HEK293 (cell line): ENCODE results near the gene SLC28A3.
"Not testable (repeated sequence)": the region's sequence is repeated elsewhere in the genome, so short reads cannot be mapped to it uniquely, and the experiment has no call there.

ENCODE experiments used
- CTCF ChIA-PET: fragments of 350-600 bp; formaldehyde crosslinking; extraction: SDS; loops from one replicate; lab custom pipeline; 2021; ENCODE audit warnings: antibody characterized with exemption; lab: Yijun Ruan, JAX
- POLR2A ChIA-PET: fragments of 300-600 bp; formaldehyde crosslinking; extraction: SDS; loops from one replicate; lab custom pipeline; 2020; ENCODE audit warnings: antibody characterized with exemption, inconsistent platforms; lab: Yijun Ruan, JAX
- H3K27ac ChIP-seq: fragments of 200-500 bp; sonication (Bioruptor generic); 2 replicates; pipeline ENCODE4 v1.5.1; 2014; ENCODE audit warnings: low read depth, low read length, control low read depth, inconsistent platforms; ENCODE audit errors: extremely low read depth
- H3K36me3 ChIP-seq, 2 experiments: fragments of 200-500 bp in 1 of 2; sonication (Bioruptor generic) in 1 of 2; 1 replicate in 1 of 2; 2 replicates in 1 of 2; pipeline ENCODE4 v1.5.1; 2014 to 2017; ENCODE audit warnings: inconsistent platforms in 2 of 2, low read length in 2 of 2; ENCODE audit not compliant: control insufficient read depth in 2 of 2, insufficient read depth in 1 of 2
- H3K4me1 ChIP-seq: fragments of 200-500 bp; sonication (Bioruptor generic); 2 replicates; pipeline ENCODE4 v1.5.1; 2014; ENCODE audit warnings: mild to moderate bottlenecking, low read length, inconsistent platforms; ENCODE audit not compliant: control insufficient read depth, insufficient read depth
- H3K4me3 ChIP-seq: 2 replicates; pipeline ENCODE4 v1.5.1; 2011; ENCODE audit warnings: low read depth, mild to moderate bottlenecking, control low read depth, low read length, moderate library complexity
- H3K9me3 ChIP-seq: fragments of 200-500 bp; sonication (Bioruptor generic); 2 replicates; pipeline ENCODE4 v1.5.1; 2014; ENCODE audit warnings: low read depth, low read length, inconsistent platforms; ENCODE audit not compliant: control insufficient read depth, insufficient read depth
- AEBP2 ChIP-seq: fragments of 450-650 bp; formaldehyde crosslinking; IDR thresholded peaks from 2 replicates; pipeline ENCODE4 v1.5.1; 2016; ENCODE audit warnings: missing biosample characterization, missing genetic modification characterization, borderline replicate concordance
- KLF1 ChIP-seq: fragments of 450-650 bp; formaldehyde crosslinking; IDR thresholded peaks from 2 replicates; pipeline ENCODE4 v1.5.1; 2016; ENCODE audit warnings: missing biosample characterization, missing genetic modification characterization
- KLF10 ChIP-seq: fragments of 450-650 bp; IDR thresholded peaks from 2 replicates; pipeline ENCODE4 v1.5.1; 2018; ENCODE audit warnings: missing biosample characterization, mild to moderate bottlenecking, missing genetic modification characterization
- SCRT2 ChIP-seq: fragments of 450-650 bp; formaldehyde crosslinking; IDR thresholded peaks from 2 replicates; pipeline ENCODE4 v1.5.1; 2016; ENCODE audit warnings: missing biosample characterization, missing genetic modification characterization
- ZFP69B ChIP-seq: fragments of 450-650 bp; formaldehyde crosslinking; IDR thresholded peaks from 2 replicates; pipeline ENCODE4 v1.5.1; 2016; ENCODE audit warnings: missing biosample characterization, missing genetic modification characterization
- ZNF114 ChIP-seq: fragments of 450-650 bp; formaldehyde crosslinking; IDR thresholded peaks from 2 replicates; pipeline ENCODE4 v1.5.0; 2017; ENCODE audit warnings: missing biosample characterization, missing genetic modification characterization
- ZNF157 ChIP-seq: fragments of 450-650 bp; formaldehyde crosslinking; IDR thresholded peaks from 2 replicates; pipeline ENCODE4 v1.5.1; 2016; ENCODE audit warnings: missing biosample characterization, missing genetic modification characterization
- ZNF18 ChIP-seq: fragments of 450-650 bp; formaldehyde crosslinking; IDR thresholded peaks from 2 replicates; pipeline ENCODE4 v1.5.1; 2016; ENCODE audit warnings: missing biosample characterization, missing genetic modification characterization
- ZNF2 ChIP-seq: fragments of 450-650 bp; formaldehyde crosslinking; IDR thresholded peaks from 2 replicates; pipeline ENCODE4 v1.5.1; 2016; ENCODE audit warnings: missing biosample characterization, missing genetic modification characterization
- ZNF266 ChIP-seq: fragments of 450-650 bp; formaldehyde crosslinking; IDR thresholded peaks from 2 replicates; pipeline ENCODE4 v1.5.1; 2016; ENCODE audit warnings: missing biosample characterization, missing genetic modification characterization, low read depth
- ZNF354C ChIP-seq: fragments of 450-650 bp; formaldehyde crosslinking; IDR thresholded peaks from 2 replicates; pipeline ENCODE4 v1.5.1; 2016; ENCODE audit warnings: missing biosample characterization, missing genetic modification characterization, low read depth, borderline replicate concordance
- ZNF48 ChIP-seq: fragments of 450-650 bp; formaldehyde crosslinking; IDR thresholded peaks from 2 replicates; pipeline ENCODE4 v1.5.1; 2016; ENCODE audit warnings: missing biosample characterization, missing genetic modification characterization
- ZNF521 ChIP-seq: fragments of 450-650 bp; formaldehyde crosslinking; IDR thresholded peaks from 2 replicates; pipeline ENCODE4 v1.5.1; 2017; ENCODE audit warnings: missing biosample characterization, mild to moderate bottlenecking, missing genetic modification characterization
- ZNF561 ChIP-seq: fragments of 450-650 bp; IDR thresholded peaks from 2 replicates; pipeline ENCODE4 v1.5.1; 2018; ENCODE audit warnings: missing biosample characterization, missing genetic modification characterization, borderline replicate concordance
- ZNF654 ChIP-seq: fragments of 450-650 bp; formaldehyde crosslinking; IDR thresholded peaks from 2 replicates; pipeline ENCODE4 v1.5.1; 2016; ENCODE audit warnings: low read depth, missing biosample characterization, missing genetic modification characterization
- ZNF747 ChIP-seq: fragments of 450-650 bp; formaldehyde crosslinking; IDR thresholded peaks from 2 replicates; pipeline ENCODE4 v1.5.1; 2016; ENCODE audit warnings: missing biosample characterization, missing genetic modification characterization
- ZNF830 ChIP-seq: fragments of 450-650 bp; IDR thresholded peaks from 2 replicates; pipeline ENCODE4 v1.5.0; 2018; ENCODE audit warnings: missing biosample characterization, missing genetic modification characterization, low read depth, mild to moderate bottlenecking, moderate library complexity
- TF ChIP-seq, protein P1 (sequence below): fragments of 450-650 bp; formaldehyde crosslinking; IDR thresholded peaks from 2 replicates; pipeline ENCODE4 v1.5.1; 2017; ENCODE audit warnings: missing biosample characterization, missing genetic modification characterization

Gene SLC28A3, protein sequence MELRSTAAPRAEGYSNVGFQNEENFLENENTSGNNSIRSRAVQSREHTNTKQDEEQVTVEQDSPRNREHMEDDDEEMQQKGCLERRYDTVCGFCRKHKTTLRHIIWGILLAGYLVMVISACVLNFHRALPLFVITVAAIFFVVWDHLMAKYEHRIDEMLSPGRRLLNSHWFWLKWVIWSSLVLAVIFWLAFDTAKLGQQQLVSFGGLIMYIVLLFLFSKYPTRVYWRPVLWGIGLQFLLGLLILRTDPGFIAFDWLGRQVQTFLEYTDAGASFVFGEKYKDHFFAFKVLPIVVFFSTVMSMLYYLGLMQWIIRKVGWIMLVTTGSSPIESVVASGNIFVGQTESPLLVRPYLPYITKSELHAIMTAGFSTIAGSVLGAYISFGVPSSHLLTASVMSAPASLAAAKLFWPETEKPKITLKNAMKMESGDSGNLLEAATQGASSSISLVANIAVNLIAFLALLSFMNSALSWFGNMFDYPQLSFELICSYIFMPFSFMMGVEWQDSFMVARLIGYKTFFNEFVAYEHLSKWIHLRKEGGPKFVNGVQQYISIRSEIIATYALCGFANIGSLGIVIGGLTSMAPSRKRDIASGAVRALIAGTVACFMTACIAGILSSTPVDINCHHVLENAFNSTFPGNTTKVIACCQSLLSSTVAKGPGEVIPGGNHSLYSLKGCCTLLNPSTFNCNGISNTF

GRCh38 chr9:84340535-84340934 lies at the start of gene SLC28A3:
TSS of gene SLC28A3 (minus strand) at chr9:84340758. CDS start at chr9:84340633, 125 bp downstream.
- ChIA-PET CTCF (no interaction called here), POLR2A (interaction anchor here (0.7 kb wide), 1 partner anchor 551 kb away, joined by 3 read pairs; no protein-coding TSS in a partner anchor)
- no peaks in the 10 kb centered on the region for H3K9me3 ChIP-seq
- H3K4me1 ChIP-seq, result no peaks in the 10 kb centered on the region
- H3K4me3 ChIP-seq, result no peak within 1 kb of the TSS
- H3K27ac ChIP-seq, result no peak within 1 kb of the TSS
- no peaks in the 10 kb centered on the region for H3K36me3 ChIP-seq
- TF ChIP-seq KLF1 (tag by site-specific recombination), result peak; percentile 79
- TF ChIP-seq ZNF747 (tag by site-specific recombination), result no peak
- TF ChIP-seq, all 188 proteins: peak for 1

DNA sequence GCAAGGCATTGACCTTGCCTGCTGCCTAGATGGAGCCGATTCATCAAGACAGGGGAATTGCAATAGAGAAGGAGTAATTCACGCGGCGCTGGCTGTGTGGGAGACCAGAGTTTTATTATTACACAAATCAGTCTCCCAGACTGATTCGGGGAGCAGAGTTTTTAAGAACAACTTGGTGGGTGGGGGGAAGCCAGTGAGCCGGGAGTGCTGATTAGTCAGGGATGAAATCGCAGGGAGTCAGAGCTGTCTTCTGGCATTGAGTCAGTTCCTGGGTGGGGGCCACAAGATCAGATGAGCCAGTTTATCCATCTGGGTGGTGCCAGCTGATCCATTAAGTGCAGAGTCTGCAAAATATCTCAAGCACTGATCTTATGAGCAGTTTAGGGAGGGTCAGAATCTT lies 49.7 kb upstream of the SLC28A3 start:
- H3K36me3 ChIP-seq, CTCF ChIA-PET, H3K4me1 ChIP-seq, POLR2A ChIA-PET, H3K9me3 ChIP-seq, H3K27ac ChIP-seq, H3K4me3 ChIP-seq: not testable (repeated sequence)

DNA sequence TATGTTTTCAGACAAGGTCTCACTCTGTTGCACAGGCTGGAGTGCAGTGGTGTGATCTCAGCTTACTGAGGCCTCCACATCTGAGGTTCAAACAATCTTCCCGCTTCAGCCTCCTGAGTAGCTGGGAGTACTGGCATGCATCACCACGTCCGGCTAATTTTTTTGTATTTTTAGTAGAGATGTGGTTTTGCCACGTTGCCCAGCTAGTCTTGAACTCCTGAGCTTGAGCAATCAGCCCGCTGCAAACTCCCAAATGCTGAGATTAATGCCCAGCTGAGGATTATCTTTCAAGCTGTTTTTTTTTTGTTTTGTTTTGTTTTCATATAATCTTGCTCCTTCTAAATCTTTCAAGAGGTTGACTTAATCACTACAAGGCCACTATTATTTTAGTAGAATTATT lies 47.3 kb upstream of the SLC28A3 start:
- Histone ChIP-seq H3K27ac (no peak overlapping the region), H3K4me3 (no peak overlapping the region), H3K9me3 (no peaks in the 10 kb centered on the region), H3K4me1 (no peaks in the 10 kb centered on the region), H3K36me3 (no peaks in the 10 kb centered on the region)
- ChIA-PET POLR2A (no interaction called here), CTCF (interaction anchor here (1.0 to 3.0 kb wide), 2 partner anchors 9 to 11 kb away, joined by 3 to 13 read pairs; no protein-coding TSS in a partner anchor)
- TF ChIP-seq ZNF521 (tag by site-specific recombination), result no peak
- TF ChIP-seq ZNF354C, result no peak
- no peak for TF ChIP-seq KLF1 (tag by site-specific recombination)
- no peak for TF ChIP-seq SCRT2
- TF ChIP-seq ZNF830 (tag by site-specific recombination), result no peak
- TF ChIP-seq AEBP2, result no peak

DNA sequence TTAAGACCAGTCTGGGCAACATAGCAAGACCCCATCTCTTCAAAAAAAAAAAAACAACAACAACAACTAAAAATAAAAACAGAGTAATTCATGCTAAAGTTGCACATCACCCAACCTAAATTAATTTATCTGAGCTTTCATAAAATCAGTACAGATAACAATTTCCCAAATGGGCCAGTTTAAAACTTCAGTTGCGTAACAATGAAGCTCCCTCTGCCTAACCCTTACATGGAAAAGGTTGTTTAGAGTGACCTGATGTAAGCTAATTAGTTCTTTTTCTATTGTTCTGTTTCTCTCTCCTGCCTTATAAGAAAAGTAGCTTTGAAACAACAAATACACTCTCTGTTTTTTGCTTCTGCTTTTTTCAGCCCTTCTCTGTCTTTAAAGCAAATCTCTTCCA lies 46.2 kb upstream of the SLC28A3 start:
- CTCF ChIA-PET, result interaction anchor here (0.7 to 3.0 kb wide), 3 partner anchors 10 to 655 kb away, joined by 3 to 13 read pairs (median 4); no protein-coding TSS in a partner anchor
- Histone ChIP-seq H3K9me3 (no peaks in the 10 kb centered on the region), H3K36me3 (no peaks in the 10 kb centered on the region), H3K4me3 (no peak overlapping the region), H3K27ac (no peak overlapping the region), H3K4me1 (no peaks in the 10 kb centered on the region)
- POLR2A ChIA-PET, result no interaction called here
- TF ChIP-seq ZNF266 (tag by site-specific recombination) (no peak), ZNF561 (tag by site-specific recombination) (no peak), ZFP69B (tag by site-specific recombination) (no peak), ZNF48 (tag by site-specific recombination) (no peak), KLF10 (tag by site-specific recombination) (no peak), ZNF2 (tag by site-specific recombination) (no peak), ZNF157 (tag by site-specific recombination) (no peak), ZNF114 (no peak), ZNF654 (tag by site-specific recombination) (no peak), ZNF18 (tag by site-specific recombination) (no peak)
- TF ChIP-seq, protein P1, sequence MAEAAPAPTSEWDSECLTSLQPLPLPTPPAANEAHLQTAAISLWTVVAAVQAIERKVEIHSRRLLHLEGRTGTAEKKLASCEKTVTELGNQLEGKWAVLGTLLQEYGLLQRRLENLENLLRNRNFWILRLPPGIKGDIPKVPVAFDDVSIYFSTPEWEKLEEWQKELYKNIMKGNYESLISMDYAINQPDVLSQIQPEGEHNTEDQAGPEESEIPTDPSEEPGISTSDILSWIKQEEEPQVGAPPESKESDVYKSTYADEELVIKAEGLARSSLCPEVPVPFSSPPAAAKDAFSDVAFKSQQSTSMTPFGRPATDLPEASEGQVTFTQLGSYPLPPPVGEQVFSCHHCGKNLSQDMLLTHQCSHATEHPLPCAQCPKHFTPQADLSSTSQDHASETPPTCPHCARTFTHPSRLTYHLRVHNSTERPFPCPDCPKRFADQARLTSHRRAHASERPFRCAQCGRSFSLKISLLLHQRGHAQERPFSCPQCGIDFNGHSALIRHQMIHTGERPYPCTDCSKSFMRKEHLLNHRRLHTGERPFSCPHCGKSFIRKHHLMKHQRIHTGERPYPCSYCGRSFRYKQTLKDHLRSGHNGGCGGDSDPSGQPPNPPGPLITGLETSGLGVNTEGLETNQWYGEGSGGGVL (tag by site-specific recombination), result no peak
